GM12878 (cell line): ENCODE data around the gene PCTP. TPM values are rescaled to one million over a fixed set of nuclear protein-coding genes. Genes with fewer than 3 reads are reported as not detected.

ENCODE experiments used
- ATAC-seq: fragments of 200-7000 bp; cut with Tn5 transposase; 3 replicates; pipeline ENCODE4 v1.9.1; 2020; ENCODE audit warnings: mild to moderate bottlenecking, moderate library complexity
- BruUV-seq: library from RNA; stranded (reverse); fragments of 400-500 nt; replicated peaks from 2 replicates; lab custom pipeline; 2021; lab: Mats Ljungman, UMichigan
- CTCF ChIA-PET: fragments of 300-600 bp; sonication (Branson Sonifier 250); formaldehyde crosslinking; extraction: SDS; loops from one replicate; lab custom pipeline; 2021; ENCODE audit warnings: inconsistent platforms; lab: Yijun Ruan, JAX
- POLR2A ChIA-PET: fragments of 350-600 bp; formaldehyde crosslinking; extraction: SDS; loops from one replicate; lab custom pipeline; 2021; ENCODE audit warnings: inconsistent platforms; lab: Charles Lee
- RAD21 ChIA-PET: fragments of 300-600 bp; sonication (Branson Sonifier 250); formaldehyde crosslinking; loops from one replicate; lab custom pipeline; 2023; ENCODE audit warnings: antibody characterized with exemption; ENCODE audit not compliant: unreplicated experiment; lab: Charles Lee
- SMC1A ChIA-PET: fragments of 300-600 bp; sonication (Branson Sonifier 250); formaldehyde crosslinking; loops from one replicate; lab custom pipeline; 2023; ENCODE audit not compliant: unreplicated experiment, uncharacterized antibody; lab: Charles Lee
- DNase-seq: peaks from one replicate; pipeline ENCODE4 v3.0.0-alpha.2; 2011; ENCODE audit warnings: low read depth, low spot score
- FAIRE-seq: peaks from 3 replicates; lab custom pipeline; 2011; peaks lifted over from hg19 to GRCh38; lab: Jason Lieb, UNC
- H2AFZ ChIP-seq: 2 replicates; pipeline ENCODE4 v1.6.0; 2011; ENCODE audit warnings: low read depth, low read length, control low read depth; ENCODE audit not compliant: control insufficient read depth
- H3K27ac ChIP-seq: 2 replicates; pipeline ENCODE4 v1.5.1; 2011; ENCODE audit warnings: control low read depth; ENCODE audit not compliant: control insufficient read depth, insufficient read depth
- H3K27me3 ChIP-seq, 2 experiments: replicated peaks in 1 of 2; 2 replicates each; pipeline versions ENCODE4 v1.6.0 to v1.6.1; 2011; ENCODE audit warnings: low read length in 1 of 2; ENCODE audit not compliant: control insufficient read depth in 2 of 2, insufficient read depth in 2 of 2
- H3K36me3 ChIP-seq, 2 experiments: 2 replicates each; pipeline ENCODE4 v1.5.1; 2011; ENCODE audit warnings: low read length in 1 of 2; ENCODE audit not compliant: control insufficient read depth in 2 of 2, insufficient read depth in 2 of 2
- H3K4me1 ChIP-seq: 2 replicates; pipeline ENCODE4 v1.6.1; 2011; ENCODE audit warnings: mild to moderate bottlenecking, low read length, moderate library complexity, mixed read lengths; ENCODE audit not compliant: control insufficient read depth, insufficient read depth
- H3K4me2 ChIP-seq: 2 replicates; pipeline ENCODE4 v1.6.0; 2011; ENCODE audit warnings: control low read depth; ENCODE audit not compliant: control insufficient read depth, insufficient read depth
- H3K4me3 ChIP-seq: fragments of 200-600 bp; sonication (generic); 2 replicates; pipeline ENCODE4 v1.5.1; 2016
- H3K79me2 ChIP-seq: 2 replicates; pipeline ENCODE4 v1.6.0; 2011; ENCODE audit warnings: low read length; ENCODE audit not compliant: control insufficient read depth, insufficient read depth
- H3K9ac ChIP-seq: 2 replicates; pipeline ENCODE4 v1.8.0; 2011; ENCODE audit warnings: low read length, control low read depth, mixed read lengths; ENCODE audit not compliant: control insufficient read depth, insufficient read depth
- H3K9me3 ChIP-seq: replicated peaks from 3 replicates; pipeline ENCODE4 v1.5.1; 2011; ENCODE audit warnings: mild to moderate bottlenecking, low read length; ENCODE audit not compliant: control insufficient read depth, insufficient read depth
- H4K20me1 ChIP-seq: 2 replicates; pipeline ENCODE4 v1.6.0; 2011; ENCODE audit not compliant: control insufficient read depth, insufficient read depth
- KLF5 ChIP-seq: fragments of 450-650 bp; IDR thresholded peaks from 2 replicates; pipeline ENCODE4 v1.6.1; 2014; ENCODE audit warnings: mild to moderate bottlenecking; ENCODE audit not compliant: partially characterized antibody
- LARP7 ChIP-seq: fragments of 450-650 bp; IDR thresholded peaks from 2 replicates; pipeline ENCODE4 v1.6.1; 2017; ENCODE audit warnings: mild to moderate bottlenecking
- MXI1 ChIP-seq: fragments of 150-350 bp; IDR thresholded peaks from 2 replicates; pipeline ENCODE4 v1.6.1; 2011; ENCODE audit warnings: low read depth, mild to moderate bottlenecking, inconsistent platforms, low read length, improper control_type of control experiment
- WGBS: methylation state at CpG from one replicate; pipeline ENCODE4 v1.1.6; 2016; ENCODE audit warnings: low lambda C conversion rate; ENCODE audit not compliant: insufficient replicate concordance, insufficient coverage; ENCODE audit errors: missing lambda C conversion rate; 5-methylcytosine and 5-hydroxymethylcytosine counted together
- in situ Hi-C: fragments of 300-500 bp; cut with MboI; formaldehyde crosslinking; loops from 9 replicates; pipeline ENCODE4 v1.14.3; 2018; ENCODE audit warnings: mixed read lengths
- intact Hi-C: fragments of 100-400 bp; cut with micrococcal nuclease; formaldehyde crosslinking; loops from one replicate; pipeline ENCODE4 v1.14.2; 2022; ENCODE audit not compliant: unreplicated experiment
- polyA plus RNA-seq, 11 experiments: library from polyadenylated mRNA; depleted of rRNA in 4 of 11; unstranded in 6 of 11; stranded (reverse) in 5 of 11; fragments of >200 nt; fragmentation: Nextera tagmentation in 4 of 11; fragmentation: Illumina TruSeq in 1 of 11; extraction: Ambion mirVana in 4 of 11; extraction: Trizol in 1 of 11; gene quantifications; 1 replicate in 1 of 11; 2 replicates in 10 of 11; pipeline versions ENCODE4 v1.2.1 to v1.2.3, GENCODE V29; 2011 to 2016; ENCODE audit warnings: inconsistent platforms in 2 of 11, missing spikeins in 2 of 11, low read depth in 1 of 11
- total RNA-seq, 4 experiments: library from RNA; depleted of rRNA in 3 of 4; stranded (reverse); fragments of >200 nt in 3 of 4; fragmentation: Illumina TruSeq in 1 of 4; extraction: Trizol in 1 of 4; gene quantifications; 2 replicates each; pipeline versions ENCODE4 v1.2.1 to v1.2.3, GENCODE V29; 2013 to 2021
- TF ChIP-seq, protein P1 (sequence below): fragments of 450-650 bp; IDR thresholded peaks from 2 replicates; pipeline ENCODE4 v1.6.1; 2017; ENCODE audit warnings: borderline replicate concordance
- TF ChIP-seq, protein P2 (sequence below): fragments of 450-650 bp; IDR thresholded peaks from 2 replicates; pipeline ENCODE4 v1.6.1; 2017; ENCODE audit warnings: antibody characterized with exemption, mild to moderate bottlenecking, moderate library complexity
- TF ChIP-seq, protein P3 (sequence below): fragments of 450-650 bp; IDR thresholded peaks from 2 replicates; pipeline ENCODE4 v1.6.1; 2016; ENCODE audit warnings: mild to moderate bottlenecking, moderate library complexity, borderline replicate concordance
- TF ChIP-seq, protein P4 (sequence below): IDR thresholded peaks from 2 replicates; pipeline ENCODE4 v1.6.1; 2012; ENCODE audit warnings: improper control_type of control experiment, low read depth, low read length; ENCODE audit not compliant: insufficient replicate concordance

PCTP gene
- total and polyA plus RNA-seq, 10 of the 15 experiments (the other 5 are each of a cell fraction or from before 2014, with no cell fraction given), result 1.4 to 26.8 (median 3.7) TPM

DNA sequence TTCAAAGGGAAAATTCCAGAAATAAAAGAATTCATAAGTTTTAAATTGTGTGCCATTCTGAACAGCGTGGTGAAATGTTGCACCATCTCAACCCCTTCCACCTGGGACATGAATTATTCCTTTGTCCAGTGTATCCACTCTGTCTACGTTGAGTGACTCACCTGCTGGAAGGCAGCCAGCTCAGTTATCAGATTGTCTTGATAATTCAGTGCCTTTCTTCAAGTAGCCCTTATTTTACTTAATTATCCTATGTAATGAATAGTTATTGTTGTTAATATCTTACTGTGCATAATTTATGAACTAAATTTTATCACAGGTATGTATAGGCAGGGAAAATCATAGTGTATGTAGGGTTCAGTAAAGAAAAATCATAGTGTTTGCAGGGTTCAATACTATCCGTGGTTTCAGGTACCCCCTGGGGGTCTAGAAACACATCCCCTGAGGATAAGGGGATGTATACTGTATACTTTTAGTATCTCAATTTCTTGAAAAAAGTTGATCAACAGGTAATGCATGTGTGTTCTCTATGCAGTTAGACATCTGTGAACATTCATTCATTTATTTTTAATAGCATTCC is 7.7 kb upstream of the PCTP start (continued):
- TF ChIP-seq, protein P1, sequence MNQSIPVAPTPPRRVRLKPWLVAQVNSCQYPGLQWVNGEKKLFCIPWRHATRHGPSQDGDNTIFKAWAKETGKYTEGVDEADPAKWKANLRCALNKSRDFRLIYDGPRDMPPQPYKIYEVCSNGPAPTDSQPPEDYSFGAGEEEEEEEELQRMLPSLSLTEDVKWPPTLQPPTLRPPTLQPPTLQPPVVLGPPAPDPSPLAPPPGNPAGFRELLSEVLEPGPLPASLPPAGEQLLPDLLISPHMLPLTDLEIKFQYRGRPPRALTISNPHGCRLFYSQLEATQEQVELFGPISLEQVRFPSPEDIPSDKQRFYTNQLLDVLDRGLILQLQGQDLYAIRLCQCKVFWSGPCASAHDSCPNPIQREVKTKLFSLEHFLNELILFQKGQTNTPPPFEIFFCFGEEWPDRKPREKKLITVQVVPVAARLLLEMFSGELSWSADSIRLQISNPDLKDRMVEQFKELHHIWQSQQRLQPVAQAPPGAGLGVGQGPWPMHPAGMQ, result no peak
- no peak for TF ChIP-seq MXI1
- TF ChIP-seq, protein P2, sequence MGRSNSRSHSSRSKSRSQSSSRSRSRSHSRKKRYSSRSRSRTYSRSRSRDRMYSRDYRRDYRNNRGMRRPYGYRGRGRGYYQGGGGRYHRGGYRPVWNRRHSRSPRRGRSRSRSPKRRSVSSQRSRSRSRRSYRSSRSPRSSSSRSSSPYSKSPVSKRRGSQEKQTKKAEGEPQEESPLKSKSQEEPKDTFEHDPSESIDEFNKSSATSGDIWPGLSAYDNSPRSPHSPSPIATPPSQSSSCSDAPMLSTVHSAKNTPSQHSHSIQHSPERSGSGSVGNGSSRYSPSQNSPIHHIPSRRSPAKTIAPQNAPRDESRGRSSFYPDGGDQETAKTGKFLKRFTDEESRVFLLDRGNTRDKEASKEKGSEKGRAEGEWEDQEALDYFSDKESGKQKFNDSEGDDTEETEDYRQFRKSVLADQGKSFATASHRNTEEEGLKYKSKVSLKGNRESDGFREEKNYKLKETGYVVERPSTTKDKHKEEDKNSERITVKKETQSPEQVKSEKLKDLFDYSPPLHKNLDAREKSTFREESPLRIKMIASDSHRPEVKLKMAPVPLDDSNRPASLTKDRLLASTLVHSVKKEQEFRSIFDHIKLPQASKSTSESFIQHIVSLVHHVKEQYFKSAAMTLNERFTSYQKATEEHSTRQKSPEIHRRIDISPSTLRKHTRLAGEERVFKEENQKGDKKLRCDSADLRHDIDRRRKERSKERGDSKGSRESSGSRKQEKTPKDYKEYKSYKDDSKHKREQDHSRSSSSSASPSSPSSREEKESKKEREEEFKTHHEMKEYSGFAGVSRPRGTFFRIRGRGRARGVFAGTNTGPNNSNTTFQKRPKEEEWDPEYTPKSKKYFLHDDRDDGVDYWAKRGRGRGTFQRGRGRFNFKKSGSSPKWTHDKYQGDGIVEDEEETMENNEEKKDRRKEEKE, result no peak
- no peak for TF ChIP-seq LARP7
- TF ChIP-seq, all 136 proteins: peak for 0

DNA sequence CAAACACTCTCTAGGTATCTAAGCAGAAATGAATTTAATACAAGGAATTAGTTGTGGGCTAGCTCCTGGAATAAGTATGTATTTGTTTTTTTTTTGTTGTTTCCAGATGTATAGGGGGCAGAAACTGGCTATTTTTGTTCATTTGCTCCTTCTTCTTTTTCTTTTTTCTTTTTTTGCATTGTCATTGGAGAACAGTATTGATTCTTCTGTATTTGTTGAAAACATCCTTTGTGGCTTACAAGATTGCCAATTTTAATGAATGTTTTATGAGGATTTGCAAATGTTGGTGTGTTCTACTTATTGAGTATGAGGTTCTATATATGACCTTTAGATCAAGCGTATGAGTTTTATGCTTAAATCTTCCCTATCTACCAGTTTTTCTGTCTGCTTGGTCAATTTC is 5.6 kb upstream of the PCTP start:
- Histone ChIP-seq H3K4me2 (no peak overlapping the region), H2AFZ (no peak overlapping the region), H3K9me3 (no peaks in the 10 kb centered on the region), H3K79me2 (no peaks in the 10 kb centered on the region), H3K27me3 (no peaks in the 10 kb centered on the region), H4K20me1 (no peaks in the 10 kb centered on the region), H3K4me1 (peaks cover 6% of the 10 kb centered on the region; the same call in 1 of the 2 replicates), H3K9ac (no peak overlapping the region), H3K27ac (no peak overlapping the region), H3K4me3 (no peak overlapping the region), H3K36me3 (no peaks in the 10 kb centered on the region)
- ChIA-PET POLR2A (interaction anchor here (0.7 kb wide), 1 partner anchor 330 kb away, joined by 5 read pairs; no protein-coding TSS in a partner anchor), SMC1A (no interaction called here), CTCF (interaction anchor here (0.7 kb wide), 1 partner anchor 144 kb away, joined by 3 read pairs; no protein-coding TSS in a partner anchor), RAD21 (no interaction called here)
- BruUV-seq, result no TSS peak
- FAIRE-seq (no peak), DNase-seq (no peak), ATAC-seq (no peak)
- 37% methylated on average over 1 of the region's 1 CpG for WGBS
- intact Hi-C loops, result no loop called here
- in situ Hi-C loops, result no loop called here
- TF ChIP-seq, protein P3, sequence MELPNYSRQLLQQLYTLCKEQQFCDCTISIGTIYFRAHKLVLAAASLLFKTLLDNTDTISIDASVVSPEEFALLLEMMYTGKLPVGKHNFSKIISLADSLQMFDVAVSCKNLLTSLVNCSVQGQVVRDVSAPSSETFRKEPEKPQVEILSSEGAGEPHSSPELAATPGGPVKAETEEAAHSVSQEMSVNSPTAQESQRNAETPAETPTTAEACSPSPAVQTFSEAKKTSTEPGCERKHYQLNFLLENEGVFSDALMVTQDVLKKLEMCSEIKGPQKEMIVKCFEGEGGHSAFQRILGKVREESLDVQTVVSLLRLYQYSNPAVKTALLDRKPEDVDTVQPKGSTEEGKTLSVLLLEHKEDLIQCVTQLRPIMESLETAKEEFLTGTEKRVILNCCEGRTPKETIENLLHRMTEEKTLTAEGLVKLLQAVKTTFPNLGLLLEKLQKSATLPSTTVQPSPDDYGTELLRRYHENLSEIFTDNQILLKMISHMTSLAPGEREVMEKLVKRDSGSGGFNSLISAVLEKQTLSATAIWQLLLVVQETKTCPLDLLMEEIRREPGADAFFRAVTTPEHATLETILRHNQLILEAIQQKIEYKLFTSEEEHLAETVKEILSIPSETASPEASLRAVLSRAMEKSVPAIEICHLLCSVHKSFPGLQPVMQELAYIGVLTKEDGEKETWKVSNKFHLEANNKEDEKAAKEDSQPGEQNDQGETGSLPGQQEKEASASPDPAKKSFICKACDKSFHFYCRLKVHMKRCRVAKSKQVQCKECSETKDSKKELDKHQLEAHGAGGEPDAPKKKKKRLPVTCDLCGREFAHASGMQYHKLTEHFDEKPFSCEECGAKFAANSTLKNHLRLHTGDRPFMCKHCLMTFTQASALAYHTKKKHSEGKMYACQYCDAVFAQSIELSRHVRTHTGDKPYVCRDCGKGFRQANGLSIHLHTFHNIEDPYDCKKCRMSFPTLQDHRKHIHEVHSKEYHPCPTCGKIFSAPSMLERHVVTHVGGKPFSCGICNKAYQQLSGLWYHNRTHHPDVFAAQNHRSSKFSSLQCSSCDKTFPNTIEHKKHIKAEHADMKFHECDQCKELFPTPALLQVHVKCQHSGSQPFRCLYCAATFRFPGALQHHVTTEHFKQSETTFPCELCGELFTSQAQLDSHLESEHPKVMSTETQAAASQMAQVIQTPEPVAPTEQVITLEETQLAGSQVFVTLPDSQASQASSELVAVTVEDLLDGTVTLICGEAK, result no peak
- no peak for TF ChIP-seq KLF5
- TF ChIP-seq, protein P4, sequence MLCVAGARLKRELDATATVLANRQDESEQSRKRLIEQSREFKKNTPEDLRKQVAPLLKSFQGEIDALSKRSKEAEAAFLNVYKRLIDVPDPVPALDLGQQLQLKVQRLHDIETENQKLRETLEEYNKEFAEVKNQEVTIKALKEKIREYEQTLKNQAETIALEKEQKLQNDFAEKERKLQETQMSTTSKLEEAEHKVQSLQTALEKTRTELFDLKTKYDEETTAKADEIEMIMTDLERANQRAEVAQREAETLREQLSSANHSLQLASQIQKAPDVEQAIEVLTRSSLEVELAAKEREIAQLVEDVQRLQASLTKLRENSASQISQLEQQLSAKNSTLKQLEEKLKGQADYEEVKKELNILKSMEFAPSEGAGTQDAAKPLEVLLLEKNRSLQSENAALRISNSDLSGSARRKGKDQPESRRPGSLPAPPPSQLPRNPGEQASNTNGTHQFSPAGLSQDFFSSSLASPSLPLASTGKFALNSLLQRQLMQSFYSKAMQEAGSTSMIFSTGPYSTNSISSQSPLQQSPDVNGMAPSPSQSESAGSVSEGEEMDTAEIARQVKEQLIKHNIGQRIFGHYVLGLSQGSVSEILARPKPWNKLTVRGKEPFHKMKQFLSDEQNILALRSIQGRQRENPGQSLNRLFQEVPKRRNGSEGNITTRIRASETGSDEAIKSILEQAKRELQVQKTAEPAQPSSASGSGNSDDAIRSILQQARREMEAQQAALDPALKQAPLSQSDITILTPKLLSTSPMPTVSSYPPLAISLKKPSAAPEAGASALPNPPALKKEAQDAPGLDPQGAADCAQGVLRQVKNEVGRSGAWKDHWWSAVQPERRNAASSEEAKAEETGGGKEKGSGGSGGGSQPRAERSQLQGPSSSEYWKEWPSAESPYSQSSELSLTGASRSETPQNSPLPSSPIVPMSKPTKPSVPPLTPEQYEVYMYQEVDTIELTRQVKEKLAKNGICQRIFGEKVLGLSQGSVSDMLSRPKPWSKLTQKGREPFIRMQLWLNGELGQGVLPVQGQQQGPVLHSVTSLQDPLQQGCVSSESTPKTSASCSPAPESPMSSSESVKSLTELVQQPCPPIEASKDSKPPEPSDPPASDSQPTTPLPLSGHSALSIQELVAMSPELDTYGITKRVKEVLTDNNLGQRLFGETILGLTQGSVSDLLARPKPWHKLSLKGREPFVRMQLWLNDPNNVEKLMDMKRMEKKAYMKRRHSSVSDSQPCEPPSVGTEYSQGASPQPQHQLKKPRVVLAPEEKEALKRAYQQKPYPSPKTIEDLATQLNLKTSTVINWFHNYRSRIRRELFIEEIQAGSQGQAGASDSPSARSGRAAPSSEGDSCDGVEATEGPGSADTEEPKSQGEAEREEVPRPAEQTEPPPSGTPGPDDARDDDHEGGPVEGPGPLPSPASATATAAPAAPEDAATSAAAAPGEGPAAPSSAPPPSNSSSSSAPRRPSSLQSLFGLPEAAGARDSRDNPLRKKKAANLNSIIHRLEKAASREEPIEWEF, result no peak
